HG02970 (cell line): ENCODE results near the gene MGLL.

ENCODE experiments used
- ATAC-seq: cut with Tn5 transposase; IDR thresholded peaks from one replicate; pipeline ENCODE4 v1.9.1; 2021; ENCODE audit warnings: mild to moderate bottlenecking, moderate library complexity, moderate number of reproducible peaks; ENCODE audit not compliant: unreplicated experiment, low FRiP score

Gene MGLL

DNA sequence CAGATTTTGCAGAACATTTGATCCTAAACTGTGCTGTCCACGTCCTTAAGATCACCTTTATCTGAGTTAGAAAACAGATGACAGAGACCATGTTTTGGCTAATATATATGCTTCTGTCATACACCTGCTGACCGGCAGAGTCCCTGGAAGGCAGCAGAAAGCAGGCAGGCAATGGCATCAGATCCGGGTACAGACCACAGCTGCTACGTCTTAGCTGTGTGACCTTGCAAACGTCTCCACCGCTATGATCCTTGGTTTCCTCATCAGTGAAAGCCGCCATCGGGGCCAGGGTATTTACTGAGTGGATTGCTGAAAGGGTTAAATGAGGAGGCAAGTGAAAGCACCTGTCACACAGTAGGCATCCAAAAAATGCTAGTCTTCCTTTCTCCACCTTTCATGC lies 77.4 kb downstream of the MGLL start:
- no peak for ATAC-seq

DNA sequence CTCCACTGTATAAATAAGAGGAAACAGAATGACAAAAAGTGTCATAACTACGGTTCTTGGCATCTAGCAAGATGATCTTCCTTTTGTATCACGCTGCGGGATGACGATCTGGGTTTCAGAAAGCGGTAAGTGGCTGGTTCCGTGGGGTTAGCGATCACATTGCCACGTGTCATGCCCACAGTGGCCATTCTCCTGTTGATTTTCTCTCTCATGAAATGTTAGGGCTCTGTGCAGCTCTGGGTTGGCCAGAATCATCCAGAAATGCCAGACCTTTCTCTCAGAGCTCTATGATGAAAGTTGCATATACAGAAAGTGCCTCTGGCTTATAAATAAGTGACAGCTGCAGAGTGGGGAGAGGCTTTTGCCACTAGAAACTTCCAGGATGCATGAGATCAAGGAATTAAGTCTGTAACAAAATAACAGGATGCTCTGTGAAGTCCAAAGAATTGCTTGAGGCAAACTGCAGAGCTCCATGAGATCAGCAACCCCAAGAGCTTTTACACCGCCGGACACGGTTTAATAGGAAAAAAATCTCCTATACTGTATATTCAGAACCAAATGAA lies 78.0 kb downstream of the MGLL start:
- no peak for ATAC-seq

DNA sequence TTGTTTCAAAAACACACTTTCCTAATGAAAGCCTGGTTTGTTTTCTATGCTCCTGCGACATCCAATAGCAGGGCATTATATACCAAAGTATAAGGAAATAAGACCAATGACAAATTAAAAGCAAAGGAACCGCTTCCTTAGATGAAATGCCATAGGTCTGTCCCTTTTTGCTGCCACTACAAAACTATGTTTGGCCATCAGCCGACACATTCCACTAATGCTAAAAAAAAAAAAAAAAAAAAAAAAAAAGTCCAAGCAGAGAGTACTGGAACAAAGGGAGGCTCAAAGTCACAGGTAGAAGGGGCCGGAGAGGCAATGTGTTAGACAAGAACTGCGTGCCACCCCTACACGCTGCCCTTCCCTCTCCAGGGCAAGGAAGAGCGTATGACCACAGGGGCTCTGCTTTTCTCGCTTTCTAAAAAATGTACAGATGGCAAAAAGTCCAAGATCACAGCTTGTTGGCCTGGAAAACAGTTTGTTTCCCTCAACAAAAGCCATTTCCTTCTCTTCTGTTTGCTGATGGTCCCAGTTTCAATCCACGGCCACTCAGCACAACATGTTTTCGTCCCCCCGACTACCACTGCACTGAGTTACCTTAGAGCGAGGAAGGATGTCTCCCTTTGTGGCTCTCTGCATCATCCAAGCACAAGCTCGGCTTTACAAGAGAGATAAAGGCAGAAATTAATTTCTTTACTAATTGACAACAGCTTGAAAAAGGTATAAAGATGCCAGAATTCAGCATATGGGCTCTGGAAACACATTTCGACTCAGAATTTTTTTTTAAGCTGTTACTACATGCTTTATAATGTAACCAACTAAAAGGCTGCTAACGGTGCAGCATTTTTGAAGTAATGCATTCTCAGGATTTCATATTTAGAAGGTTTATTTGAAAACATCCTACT lies 78.7 kb downstream of the MGLL start:
- no peak for ATAC-seq

DNA sequence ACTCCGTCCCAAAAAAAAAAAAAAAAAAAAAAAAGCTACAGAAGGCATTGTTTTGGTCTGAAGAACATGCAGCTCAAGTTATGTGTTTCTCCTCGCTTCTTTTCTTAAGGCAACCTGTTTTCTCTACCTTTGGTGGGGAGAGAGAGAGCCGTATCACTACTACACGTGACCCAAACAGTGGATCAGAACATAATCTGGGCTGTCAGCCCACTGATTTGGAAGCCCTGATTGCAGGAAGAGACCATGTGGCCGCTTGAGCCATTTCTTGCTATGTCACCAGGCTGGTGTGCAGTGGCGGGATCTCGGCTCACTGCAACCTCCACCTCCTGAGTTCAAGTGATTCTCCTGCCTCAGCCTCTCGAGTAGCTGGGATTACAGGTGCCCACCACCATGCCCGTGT lies 79.7 kb downstream of the MGLL start:
- ATAC-seq, result no peak

DNA sequence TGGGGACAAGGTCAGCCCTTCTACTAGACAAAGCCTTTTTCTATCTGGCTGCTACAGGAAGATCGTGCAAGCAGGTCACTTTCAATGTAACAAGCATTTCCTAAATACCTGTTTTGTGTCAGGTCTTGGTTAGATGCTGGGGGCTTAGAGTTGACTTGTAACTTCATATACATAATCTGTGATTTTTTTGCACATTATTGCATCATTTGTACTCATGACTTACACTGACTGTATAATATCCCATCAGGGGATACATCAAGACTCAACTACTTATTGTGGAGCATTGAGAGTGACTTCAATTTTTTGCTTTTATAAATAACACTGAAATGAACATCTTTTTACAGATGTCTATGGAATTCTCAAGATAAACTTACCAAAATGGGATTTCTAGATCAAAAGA lies 80.6 kb downstream of the MGLL start:
- no peak for ATAC-seq

DNA sequence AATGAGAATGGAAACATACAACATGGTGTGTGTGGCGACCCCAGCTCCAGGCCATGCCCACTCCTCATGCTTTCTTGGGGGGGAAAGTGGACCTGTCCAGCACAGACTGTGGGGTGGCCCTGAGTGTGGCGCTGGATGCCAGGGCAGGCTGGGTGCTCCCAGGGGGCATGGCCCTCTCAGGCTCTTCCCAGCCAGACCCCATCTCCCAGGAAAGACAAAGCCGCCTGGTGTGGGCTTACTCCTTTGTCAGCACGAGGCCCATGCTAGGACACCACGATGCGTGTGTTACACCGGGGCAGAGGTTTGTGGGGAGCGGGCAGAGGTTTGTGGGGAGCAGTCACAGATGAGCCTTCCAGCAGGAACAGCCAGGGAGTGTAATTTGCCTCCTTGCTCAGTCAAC lies 81.1 kb downstream of the MGLL start:
- ATAC-seq, result no peak

DNA sequence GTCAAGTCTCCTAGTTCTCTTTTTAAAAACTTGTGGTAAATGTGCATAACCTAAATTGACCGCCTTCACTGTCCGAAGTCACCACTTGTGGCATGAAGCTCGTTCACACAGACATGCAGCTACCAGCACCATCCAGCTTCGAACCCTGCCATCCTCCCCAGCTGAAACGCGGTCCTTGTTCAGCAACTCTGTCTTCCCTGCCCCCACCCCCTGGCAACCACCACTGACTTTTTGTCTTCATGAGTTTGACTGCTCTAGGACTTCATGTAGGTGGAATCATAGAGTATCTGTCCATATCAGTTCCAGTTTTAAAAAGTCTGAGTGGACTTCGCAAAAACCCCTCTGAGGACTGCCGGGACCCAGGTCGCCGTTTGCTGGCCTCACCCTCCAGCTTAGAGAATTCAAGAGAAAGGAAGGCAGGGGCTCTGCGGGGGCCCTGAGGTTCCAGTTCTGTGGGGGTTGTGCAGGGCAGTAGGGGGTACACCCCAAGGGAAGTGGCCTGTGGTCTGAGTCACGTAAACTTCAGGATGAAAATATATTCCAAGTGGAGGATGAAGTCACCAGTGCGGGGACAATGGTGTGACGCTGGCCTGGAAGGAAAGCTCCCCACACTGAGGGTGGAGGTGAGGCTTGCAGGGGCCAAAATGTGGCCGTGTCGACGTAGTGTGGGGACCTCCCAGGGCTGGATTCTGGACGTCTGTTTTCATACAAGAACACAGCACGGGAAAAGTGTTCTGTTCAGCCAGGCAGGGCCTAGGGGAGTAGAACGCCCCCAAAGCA lies 82.0 kb downstream of the MGLL start:
- ATAC-seq, result no peak

DNA sequence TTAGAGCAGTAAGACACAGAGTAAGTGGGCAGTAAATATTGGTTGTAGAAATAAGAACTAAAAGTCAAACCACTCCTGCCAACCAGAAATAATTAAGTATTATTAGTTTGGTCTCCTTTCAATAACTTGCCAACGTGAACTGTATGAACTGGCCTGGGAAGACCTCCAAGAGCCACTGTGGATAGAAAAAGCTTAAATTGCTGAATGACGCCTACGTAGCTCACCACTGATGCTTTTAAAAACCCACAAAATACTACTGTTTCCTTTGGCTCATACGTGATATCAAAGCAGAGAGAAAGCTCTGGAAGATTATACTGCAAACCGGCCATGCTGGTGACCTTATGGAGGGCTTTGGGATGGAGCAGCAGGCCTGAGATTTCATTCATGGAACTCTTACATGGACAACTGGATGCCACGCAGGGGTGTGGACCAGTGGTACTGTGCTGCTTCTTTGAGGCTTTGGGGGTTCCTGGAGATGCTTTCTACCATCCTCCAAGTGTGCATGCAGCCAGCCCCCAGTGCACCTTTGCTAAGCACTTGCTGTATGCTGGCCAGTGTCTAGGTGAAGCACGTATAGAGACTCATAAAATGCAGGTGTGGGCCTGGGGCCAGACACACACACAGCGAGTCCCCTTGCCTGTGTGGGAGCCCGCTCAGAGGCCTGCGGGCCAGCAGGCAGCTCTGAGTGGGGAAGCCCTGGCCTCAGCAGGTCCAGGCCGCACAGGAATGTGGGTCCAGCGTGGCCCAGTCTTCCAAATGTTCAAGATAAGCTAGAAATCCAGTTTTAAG lies 82.8 kb downstream of the MGLL start:
- ATAC-seq, result no peak

DNA sequence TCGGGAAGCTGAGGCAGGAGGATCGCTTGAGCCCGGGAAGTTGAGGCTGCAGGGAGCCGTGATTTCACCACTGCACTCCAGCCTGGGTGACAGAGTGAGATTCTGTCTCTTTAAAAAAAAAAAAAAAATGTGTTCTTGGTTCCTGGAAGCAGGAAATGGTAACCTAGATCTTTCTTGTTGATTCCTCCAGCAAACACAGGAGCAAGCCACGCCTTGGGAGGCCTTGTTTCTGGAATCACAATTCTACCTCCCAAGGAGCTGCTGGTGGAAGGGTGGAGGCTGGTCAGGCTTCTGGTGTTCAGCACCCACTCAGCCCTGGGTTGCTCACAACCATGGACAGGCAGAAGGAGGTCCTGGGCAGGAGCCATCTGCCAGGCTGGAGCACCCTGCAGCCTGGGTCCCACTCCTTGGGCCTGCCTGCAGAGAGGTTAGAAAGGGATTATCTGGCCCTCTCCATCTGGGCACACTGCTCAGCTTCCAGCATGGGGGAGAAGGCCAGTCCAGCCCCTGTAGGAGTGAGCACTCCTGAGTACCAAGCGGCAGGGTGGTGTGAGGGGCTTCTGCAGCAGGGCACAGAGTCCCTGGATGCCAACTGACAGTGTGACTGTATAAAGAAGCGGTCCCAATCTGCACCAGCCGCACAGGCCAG lies 84.0 kb downstream of the MGLL start:
- no peak for ATAC-seq

DNA sequence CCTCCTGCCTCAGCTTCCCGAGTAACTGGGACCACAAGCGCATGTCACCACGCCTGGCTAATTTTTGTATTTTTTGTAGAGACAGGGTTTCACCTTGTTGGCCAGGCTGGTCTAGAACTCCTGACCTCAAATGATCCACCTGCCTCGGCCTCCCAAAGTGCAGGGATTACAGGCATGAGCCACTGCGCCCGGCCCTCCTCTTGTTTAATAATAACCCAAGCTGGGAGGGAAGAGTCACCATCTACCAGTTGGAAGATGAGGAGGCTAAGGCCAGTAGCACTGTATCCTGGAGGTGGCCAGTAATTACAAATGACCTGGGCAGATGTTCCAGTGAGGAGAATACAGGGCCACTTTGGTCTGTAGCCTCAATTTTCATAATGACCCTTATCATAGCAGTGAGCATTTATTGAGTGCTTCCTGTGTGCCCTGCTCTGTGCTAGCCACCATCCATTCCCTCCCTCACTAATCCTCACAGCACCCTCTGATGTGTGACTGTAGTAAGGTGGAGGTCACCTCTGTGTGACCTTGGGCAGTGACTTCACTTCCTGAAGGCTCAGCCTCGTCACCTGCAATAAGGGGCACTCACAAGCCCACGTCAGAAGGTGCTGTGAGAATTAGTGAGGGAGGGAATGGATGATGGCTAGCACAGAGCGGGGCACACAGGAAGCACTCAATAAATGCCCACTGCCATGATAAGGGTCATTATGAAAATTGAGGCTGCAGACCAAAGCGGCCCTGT lies 85.3 kb downstream of the MGLL start:
- no peak for ATAC-seq

DNA sequence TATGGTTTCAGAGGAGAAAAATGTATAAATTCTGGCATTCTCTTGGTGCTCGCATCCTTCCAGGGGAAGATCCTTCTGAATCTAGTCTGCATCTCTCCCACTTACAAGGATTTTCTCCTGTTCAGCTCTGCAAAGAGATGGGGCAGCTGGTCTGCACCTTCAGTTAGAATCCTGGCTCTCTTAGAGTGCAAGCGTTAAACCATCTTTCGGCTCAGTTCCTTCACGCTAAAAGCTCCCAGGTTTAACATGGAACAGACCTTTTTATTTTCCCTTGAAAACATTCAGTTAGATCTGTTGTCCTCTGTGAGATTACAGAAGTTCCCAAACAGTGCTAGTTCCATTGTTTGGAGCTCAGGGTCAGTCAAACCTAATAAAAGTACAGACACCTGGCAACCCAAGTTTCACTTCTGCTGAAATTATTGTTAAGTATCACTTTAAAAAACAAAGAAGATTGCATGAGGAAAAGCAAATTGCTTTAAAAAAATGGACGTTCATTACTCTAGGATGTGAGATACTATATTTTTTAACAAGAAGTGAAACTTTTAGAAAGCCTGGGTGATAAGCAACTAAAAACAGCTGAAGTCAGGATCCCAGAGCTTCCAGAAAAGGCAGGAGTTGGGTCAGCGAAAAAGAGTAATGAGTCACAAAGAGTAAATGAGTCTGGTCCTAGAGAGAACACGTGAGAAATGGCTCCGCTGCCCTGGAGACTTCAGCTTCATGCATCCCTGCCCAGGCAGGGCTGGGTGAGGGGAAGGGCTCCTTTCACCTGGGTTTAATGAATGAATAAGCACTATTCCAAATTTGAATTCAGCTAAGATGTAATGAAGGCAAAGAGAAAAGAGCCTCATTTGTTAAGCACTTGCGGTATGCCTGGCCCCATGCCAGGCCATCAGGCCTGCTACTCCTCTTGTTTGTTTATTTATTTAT lies 86.3 kb downstream of the MGLL start:
- no peak for ATAC-seq

DNA sequence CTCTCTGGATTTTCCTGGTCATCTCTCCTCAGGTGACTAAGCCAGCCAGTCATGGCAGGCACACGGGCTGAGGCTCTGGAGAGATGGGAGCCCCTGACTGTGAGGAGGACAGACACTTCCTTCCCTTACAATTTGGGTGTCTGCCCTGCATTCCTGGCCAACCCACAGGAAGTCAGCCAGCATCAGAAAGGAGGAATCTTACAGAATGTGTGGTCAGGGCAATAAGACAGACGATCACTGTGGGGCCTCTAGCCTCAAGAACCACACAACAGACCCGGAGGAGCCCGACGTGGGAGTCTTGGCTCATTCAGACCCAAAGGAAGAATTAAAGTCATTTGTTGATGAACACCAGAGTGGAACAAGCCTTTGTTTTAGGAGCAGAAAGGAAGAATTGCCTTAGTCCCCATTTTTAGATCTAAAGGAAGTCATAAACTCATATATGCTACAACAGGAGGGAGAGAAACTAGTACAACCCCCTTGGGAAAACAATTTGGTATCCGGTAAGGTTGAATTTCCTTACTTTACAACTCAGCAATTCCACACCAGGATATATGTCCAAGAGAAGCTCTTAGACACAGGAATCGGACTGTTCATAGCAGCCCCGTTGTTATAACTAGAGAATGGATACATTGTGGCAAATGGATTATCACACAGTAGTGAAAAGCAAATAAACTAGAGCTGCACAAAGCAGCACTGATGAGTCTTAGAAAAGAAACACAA lies 87.4 kb downstream of the MGLL start:
- ATAC-seq, result no peak

DNA sequence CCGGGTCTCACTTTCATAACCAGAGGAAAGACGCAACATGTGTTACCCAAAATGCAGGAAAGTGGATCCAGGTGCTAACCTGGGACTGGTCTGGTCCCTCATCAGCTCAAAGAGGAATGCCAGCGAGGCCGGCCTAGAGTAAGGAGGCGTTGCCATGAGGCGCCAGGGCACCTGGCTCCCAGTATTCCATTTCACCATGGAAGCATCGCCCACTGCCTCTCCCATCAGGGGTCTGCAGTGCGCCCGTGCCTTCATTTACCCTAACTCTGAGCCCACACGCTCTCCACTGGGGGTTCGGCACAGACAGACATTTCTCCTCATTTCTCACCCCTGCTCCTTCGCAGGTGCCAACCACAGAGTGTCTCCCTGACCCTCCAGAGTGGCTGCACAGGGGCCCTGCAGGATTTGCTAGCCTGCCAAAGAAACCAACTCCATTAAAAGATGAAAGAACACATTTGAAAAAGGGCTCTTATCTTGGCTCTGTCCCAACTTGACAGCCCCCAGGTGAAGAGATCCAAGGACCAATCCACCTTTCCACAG lies 88.1 kb downstream of the MGLL start:
- ATAC-seq, result no peak

DNA sequence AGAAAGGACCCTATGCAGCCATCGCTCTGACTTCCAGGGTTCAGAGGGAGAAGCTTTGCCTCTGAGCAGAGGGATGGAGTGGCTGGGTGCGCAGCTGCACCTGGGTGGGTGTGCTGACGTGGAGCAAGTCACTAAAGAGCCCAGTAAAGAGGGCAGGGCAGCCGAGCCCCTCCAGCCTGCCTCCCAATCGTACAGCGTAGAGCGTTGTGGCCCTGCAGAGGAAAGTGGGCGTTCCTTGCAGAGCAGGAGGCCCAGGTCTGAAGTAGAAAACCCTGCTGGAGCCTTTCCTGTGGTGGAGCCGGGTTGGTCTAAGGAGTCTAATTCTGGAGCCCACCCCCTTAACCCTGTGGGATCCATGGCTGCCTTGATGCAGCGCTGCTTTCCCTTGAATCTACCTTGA lies 88.5 kb downstream of the MGLL start:
- ATAC-seq, result no peak

DNA sequence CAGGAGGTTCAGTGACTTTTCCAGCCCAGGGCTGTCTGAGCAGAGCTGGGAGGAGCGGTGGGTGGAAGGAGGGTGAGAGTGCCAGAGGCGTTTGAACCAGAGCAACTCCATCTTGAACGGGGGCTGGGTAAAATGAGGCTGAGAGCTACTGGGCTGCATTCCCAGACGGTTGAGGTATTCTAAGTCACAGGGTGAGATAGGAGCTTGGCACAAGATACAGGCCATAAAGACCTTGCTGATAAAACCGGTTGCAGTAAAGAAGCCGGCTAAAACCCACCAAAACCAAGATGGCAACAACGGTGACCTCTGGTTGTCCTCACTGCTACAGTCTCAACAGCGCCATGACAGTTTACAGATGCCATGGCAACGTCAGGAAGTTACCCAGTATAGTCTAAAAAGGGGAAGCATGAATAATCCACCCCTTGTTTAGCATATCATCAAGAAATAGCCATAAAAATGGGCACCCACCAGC lies 89.4 kb downstream of the MGLL start:
- ATAC-seq, result no peak

DNA sequence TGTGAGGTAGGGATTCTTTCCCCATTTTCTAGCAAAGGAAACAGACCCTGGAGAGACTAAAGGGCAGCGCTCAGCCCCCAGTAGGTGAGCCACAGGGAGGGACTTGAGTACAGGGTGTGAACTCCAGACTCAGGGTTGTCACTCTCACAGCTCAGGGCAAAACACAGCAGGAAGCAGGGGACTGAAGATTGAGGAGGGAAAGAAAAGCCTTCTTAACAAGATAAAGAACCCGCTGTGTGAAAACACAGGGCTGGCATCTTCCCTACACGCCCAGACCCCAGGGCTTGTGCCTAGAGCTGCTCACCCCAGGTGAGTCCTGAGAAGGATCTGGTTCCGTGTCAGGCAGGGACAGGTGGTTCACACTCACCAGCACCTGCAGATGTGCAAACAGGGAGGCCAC lies 90.0 kb downstream of the MGLL start:
- ATAC-seq, result no peak

DNA sequence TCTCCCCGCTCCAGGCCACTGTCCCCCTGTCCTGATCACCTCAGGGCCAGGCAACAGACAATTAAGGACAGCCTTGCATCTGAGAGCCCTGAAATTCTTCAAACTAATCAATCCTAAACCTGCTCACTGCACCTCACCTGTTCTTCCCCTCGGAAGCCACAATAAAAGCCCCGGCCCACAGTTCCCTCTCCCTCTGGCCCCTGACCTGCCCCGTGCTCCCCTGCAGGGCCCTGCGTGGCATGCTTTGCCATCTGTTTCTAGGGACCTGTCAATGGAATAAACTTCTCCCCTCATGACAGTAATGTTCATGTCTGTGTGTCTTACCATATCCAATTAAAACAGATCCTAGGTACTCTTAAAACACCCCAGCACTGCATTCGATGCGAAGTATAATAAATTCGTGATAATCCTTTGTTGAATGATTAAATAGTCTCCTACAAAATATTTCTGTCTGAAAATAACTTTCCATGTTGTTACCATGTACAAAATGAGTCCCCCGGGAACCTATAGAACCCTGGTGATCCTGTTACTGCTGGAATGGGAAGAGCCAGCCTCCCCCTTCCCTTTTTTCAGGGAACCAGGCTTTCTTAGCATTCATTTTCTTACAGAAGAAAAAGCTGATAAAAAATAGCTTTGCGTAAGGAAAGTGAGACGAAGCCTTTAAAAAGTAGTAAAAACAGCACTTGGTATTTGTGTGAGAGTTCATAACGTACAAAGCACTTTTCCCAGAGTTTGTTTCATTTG lies 90.6 kb downstream of the MGLL start:
- ATAC-seq, result no peak
